ENCODE data around the gene ZNF263.

- TF ChIP-seq CREB1 (CRISPR knock-in tag; IDR thresholded peaks at IDR 0.05): no peak
- no peak for TF ChIP-seq SP1 (CRISPR knock-in tag; conservative IDR thresholded peaks at IDR 0.05)
- TF ChIP-seq ZNF232 (CRISPR knock-in tag; IDR thresholded peaks at IDR 0.05): no peak
- TF ChIP-seq NR2C2 (CRISPR knock-in tag; IDR thresholded peaks at IDR 0.05): no peak
- TF ChIP-seq, protein P1, sequence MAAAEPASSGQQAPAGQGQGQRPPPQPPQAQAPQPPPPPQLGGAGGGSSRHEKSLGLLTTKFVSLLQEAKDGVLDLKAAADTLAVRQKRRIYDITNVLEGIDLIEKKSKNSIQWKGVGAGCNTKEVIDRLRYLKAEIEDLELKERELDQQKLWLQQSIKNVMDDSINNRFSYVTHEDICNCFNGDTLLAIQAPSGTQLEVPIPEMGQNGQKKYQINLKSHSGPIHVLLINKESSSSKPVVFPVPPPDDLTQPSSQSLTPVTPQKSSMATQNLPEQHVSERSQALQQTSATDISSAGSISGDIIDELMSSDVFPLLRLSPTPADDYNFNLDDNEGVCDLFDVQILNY (CRISPR knock-in tag; IDR thresholded peaks at IDR 0.05): no peak
- TF ChIP-seq CTCF (IDR thresholded peaks at IDR 0.05): no peak
Observed at GRCh38 chr16:3274947-3275346, 8.3 kb upstream of the ZNF263 start.

Measured in WTC11 (cell line).